Activated CD8-positive, alpha-beta memory T cell treated with anti-CD3 and anti-CD28 coated beads for 36 hours (primary cell): ENCODE data around the gene GAMT. TPM values are rescaled to one million over a fixed set of nuclear protein-coding genes. Genes with fewer than 3 reads are reported as not detected.

Source experiments
- CTCF ChIA-PET: fragments of 350-600 bp; sonication (Branson Sonifier 250); formaldehyde crosslinking; loops from one replicate; lab custom pipeline; 2021; ENCODE audit warnings: antibody characterized with exemption; lab: Charles Lee
- POLR2A ChIA-PET: fragments of 350-600 bp; sonication (Branson Sonifier 250); formaldehyde crosslinking; loops from one replicate; lab custom pipeline; 2021; ENCODE audit warnings: antibody characterized with exemption; lab: Charles Lee
- total RNA-seq, 2 experiments: library from RNA; stranded (reverse); gene quantifications; one replicate each; pipeline ENCODE4 v1.2.3, GENCODE V29; 2021

The GAMT gene
- total RNA-seq, 2 experiments from 2014 or later = 29.3 to 30.8 TPM

DNA sequence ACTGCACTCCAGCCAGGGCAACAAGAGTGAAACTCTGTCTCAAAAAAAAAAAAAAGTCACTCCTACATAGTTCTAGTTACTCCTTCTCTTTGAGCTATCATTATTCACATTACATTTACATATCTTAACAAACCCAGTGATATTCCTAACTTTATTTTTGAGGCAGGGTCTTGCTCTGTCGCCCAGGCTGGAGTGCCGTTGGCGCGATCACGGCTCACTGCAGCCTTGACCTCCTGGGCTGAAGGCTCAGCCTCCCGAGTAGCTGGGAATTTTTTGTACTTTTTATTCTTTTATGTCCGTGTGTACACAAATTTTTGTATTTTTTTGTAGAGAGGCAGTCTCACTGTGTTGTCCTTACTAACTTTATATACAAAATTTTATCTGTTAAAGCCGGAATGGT is 36.3 kb upstream of the GAMT start:
- POLR2A ChIA-PET = interaction anchor here (1.2 kb wide), 1 partner anchor 27 kb away, joined by 3 read pairs; no protein-coding TSS in a partner anchor
- CTCF ChIA-PET = interaction anchor here (2.0 kb wide), 1 partner anchor 17 kb away, joined by 4 read pairs; no protein-coding TSS in a partner anchor

DNA sequence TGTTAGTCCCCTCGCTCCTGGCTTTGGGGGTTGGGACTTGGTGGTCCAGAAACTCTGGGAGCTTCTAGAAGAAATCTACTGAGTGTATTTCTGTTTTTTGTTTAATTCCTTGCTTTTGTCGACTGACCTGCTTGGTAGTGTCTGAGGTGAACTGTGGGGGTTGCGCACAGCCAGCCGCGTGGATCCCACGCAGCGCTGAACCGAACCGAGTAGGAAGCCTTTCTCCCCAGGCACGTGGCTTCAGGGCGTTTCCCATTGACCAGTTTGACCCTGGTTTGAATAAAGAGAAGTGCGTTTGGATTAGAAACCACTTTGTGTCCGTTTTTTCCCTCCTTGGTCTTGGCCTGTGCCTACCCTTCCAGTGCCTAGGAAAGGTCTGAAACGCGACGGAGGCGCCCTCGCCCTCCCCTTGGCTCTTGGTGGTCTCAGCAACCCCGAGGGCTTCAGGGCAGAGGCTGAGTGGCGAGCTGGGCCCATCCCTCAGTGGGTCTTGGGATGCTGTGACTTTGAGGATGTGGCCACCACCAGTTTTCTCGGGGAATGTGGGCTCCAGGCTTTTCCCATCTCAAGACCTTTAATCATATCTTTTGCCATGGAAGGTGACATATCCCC is 34.1 kb upstream of the GAMT start:
- ChIA-PET POLR2A (no interaction called here), CTCF (interaction anchor here (0.6 to 2.0 kb wide), 2 partner anchors 15 to 92 kb away, joined by 3 to 4 read pairs; no protein-coding TSS in a partner anchor)

DNA sequence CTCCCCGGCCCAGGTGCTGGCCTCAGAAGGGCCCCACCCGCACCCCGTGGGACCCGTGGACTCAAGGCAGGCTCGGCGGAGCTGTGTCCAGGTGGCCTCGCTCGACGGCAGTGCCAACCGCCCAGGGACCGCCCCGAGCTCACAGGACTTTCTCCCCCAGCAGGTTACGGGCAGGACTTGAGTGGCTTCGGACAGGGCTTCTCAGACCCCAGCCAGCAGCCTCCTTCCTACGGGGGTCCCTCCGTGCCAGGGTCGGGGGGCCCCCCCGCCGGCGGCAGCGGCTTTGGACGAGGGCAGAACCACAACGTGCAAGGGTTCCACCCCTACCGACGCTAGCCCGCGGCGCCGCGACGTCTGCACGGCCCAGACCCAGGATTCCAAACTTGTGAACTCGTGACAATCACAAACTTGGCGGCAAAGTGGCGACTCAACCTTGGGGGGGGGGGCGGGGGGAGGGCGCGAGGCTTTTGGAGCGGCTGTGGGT is 33.3 kb upstream of the GAMT start:
- ChIA-PET POLR2A (interaction anchor here (0.6 kb wide), 1 partner anchor 26 kb away, joined by 3 read pairs; no protein-coding TSS in a partner anchor), CTCF (interaction anchor here (0.7 kb wide), 1 partner anchor 52 kb away, joined by 4 read pairs; no protein-coding TSS in a partner anchor)

GRCh38 chr19:1434040-1434366 is 32.7 kb upstream of the GAMT start:
- CTCF ChIA-PET = no interaction called here

DNA sequence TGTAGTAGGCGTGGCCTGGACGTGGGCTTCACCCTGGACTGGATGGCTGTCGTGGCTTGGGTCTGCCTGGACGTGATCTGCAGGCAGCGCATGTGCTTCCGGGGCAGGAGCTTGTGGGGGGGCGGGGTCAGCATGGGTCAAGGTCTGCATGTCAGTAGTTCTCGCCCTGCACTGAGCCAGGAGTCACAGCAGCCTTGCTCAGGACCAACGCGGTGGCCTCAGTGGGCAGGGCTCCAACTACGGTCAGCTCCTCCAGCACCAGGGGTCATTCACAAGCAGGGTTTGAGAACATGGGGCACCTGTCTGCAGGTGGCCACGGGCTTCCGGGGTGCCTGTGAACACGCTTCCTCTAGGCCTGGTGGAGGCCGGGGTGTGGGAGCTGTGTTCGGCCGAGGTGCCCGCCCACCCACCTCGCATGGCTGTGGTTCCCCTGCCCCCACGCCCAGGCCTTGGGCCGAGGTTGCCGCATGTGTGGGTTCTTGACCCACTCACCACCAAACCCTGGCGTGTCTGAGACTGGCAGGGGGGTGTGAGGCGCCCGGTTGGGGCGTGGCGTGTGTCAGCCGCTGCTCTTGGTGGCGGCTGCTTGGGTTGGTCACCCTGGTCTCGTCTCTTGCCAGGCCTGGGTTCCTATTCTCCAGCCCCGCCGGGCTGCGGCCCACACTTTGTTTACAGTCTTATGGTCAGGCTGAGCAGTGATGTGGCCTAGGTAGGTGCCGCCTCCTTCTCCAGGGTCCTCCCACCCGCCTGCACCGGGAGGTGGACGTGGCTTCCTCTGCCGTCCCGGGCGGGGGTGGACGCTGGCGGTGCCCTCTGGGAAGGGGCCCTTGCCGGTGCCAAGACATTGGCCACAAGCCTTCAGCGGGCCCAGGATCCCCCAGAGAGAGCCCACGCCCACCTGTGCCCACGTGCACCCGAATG is 32.0 kb upstream of the GAMT start:
- ChIA-PET POLR2A (no interaction called here), CTCF (interaction anchor here (0.6 kb wide), 1 partner anchor 22 kb away, joined by 4 read pairs; no protein-coding TSS in a partner anchor)

More at GRCh38 chr19:1434040-1434366, 32.7 kb upstream of the GAMT start:
- POLR2A ChIA-PET = interaction anchor here (0.6 kb wide), 1 partner anchor 25 kb away, joined by 3 read pairs; no protein-coding TSS in a partner anchor

- POLR2A ChIA-PET = no interaction called here
- CTCF ChIA-PET = interaction anchor here (0.6 kb wide), 1 partner anchor 23 kb away, joined by 4 read pairs; no protein-coding TSS in a partner anchor
These were observed 31.2 kb upstream of the GAMT start for GRCh38 chr19:1432507-1432887.

DNA sequence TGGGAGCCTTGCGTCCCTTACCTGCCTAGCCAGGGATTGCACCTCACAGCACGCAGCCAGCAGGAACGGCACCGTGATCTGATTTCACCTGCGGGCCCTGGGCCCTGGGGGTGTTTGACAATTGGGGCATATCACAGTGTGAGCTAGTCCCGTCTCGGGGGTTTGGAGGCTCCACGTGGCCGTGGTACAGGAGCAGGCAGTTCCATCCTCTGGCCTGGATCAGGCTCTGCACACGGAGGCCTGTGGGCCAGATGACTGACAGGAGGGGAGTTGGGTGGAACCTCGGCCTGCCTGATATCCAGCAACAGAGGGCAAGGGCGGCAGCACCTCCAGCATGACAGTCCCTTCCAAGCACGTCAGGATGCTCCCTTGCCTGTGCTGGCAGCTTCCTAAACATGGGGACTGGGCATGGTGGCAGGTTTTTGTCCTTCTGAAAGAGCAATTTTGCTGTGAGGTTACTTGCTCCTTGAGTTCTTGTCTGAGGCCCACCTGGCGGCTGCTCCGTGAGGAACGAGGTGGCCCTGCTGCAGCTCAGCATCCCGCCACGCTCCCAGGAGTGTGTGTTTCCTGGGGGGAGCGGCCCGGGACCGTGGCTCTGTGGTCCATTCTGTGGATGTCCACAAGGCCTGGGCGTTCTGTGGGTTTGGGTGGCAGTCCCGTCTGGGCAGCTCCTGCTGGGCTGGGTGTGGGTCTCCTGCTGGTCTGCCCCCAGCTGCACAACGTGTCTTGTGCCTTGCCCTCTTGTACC is 30.6 kb upstream of the GAMT start:
- POLR2A ChIA-PET = no interaction called here
- CTCF ChIA-PET = interaction anchor here (1.1 to 1.4 kb wide), 2 partner anchors 13 to 152 kb away, joined by 3 to 6 read pairs; no protein-coding TSS in a partner anchor

DNA sequence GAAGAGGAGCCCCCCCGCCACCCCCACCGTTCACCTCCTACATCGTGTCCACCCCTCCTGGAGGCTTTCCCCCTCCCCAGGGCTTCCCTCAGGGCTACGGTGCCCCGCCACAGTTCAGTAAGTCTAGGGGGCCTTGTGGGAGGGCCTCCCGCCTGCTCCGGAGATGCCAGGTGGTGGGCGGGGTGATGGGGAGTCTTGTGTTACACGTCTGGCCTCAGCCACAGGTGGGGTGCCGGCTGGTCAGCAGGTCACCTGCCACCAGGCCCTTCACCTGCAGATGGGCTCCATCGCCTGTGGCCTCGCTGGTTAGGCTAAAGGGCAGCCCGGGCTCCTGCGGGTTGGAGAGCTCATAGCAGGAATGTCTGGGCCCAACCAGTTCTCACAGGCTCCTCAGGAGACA is 28.9 kb upstream of the GAMT start:
- CTCF ChIA-PET = no interaction called here
- POLR2A ChIA-PET = no interaction called here

DNA sequence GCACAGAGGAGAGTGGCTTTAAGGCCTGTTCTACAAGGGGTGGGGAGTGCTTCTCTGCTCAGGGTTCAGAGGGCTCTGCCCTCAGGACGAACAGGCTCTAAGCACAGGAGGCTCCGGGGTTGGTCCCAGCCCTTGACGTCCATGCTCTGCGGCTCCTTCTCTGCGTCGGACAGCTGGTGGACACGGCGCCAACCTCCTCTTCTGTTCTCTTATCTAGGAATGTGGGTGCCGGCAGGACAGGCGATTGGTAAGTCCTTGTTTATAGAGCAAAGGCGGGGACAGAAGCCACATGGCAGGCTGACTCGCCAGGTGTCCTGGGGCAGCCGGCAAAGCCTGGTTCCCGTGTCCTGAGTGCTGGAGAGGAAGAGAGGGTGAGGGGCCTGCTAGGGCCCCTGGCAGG is 28.4 kb upstream of the GAMT start:
- ChIA-PET CTCF (interaction anchor here (1.1 kb wide), 1 partner anchor 185 kb away, joined by 3 read pairs; no protein-coding TSS in a partner anchor), POLR2A (interaction anchor here (1.0 kb wide), 1 partner anchor 16 kb away, joined by 3 read pairs; no protein-coding TSS in a partner anchor)

DNA sequence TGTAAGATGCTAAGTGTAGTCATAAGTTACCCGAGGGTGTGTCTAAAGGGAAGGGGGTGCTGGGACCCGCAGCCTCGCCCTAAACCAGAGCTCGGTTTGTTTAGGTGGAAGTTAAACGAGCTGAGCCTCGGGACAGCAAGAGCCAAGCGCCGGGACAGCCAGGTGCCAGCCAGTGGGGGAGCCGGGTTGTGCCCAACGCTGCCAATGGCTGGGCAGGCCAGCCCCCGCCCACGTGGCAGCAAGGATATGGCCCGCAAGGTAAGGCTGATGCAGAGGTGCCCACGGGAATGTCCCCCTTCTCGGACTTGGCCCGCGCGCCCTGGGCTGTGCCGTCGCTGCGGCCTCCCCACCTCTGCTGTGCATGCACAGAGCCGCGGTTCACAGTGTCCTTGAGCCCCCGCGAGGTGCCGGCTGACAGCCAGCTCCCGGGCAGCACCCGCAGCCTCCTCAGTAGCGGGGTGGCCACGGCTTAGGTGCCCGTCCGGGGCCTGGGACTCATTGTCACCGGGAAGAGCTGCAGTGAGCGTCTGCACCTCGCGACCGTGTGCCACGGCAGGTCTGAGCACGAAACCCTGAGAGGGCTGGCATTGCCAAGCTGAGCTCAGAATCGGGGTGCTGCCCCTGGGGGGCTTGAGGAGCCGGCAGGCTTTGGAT is 27.5 kb upstream of the GAMT start:
- CTCF ChIA-PET = interaction anchor here (1.1 kb wide), 1 partner anchor 184 kb away, joined by 3 read pairs; no protein-coding TSS in a partner anchor
- POLR2A ChIA-PET = interaction anchor here (1.0 kb wide), 1 partner anchor 15 kb away, joined by 3 read pairs; no protein-coding TSS in a partner anchor

DNA sequence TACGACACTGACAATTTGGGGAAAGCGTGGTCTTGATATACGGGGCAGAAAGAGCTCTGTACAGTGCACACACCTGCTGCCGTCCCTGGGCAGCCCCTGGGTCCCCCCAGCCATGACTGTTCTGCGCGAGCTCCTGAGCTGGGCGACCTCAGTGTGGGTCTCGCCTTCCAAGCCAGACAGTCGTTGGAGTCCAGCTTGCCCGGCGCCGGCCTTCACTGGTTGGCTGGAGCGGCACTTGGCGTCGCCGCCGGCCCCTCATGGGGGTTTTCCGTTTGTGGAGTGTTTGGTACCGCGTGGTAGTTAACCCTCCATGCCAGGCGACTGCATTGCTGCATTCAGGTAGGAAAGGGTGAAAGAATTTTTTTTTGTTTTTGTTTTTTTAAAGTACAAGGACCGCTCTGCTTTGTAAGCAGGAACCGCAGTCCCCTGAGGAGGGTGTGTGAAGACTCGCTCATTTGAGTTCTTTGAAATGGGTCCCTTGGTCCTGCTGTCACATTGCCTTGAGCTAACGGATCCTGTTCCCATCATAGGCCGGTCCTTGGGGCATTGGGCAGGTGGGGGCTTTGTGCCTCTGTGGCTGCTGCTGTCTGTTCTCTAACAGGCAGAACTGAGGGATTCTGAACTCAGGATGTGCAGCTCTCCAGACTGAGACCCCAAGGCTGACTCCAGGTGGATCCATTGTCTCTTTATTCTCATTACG is 26.0 kb upstream of the GAMT start:
- CTCF ChIA-PET = no interaction called here
- POLR2A ChIA-PET = interaction anchor here (0.5 kb wide), 1 partner anchor 31 kb away, joined by 4 read pairs; no protein-coding TSS in a partner anchor

DNA sequence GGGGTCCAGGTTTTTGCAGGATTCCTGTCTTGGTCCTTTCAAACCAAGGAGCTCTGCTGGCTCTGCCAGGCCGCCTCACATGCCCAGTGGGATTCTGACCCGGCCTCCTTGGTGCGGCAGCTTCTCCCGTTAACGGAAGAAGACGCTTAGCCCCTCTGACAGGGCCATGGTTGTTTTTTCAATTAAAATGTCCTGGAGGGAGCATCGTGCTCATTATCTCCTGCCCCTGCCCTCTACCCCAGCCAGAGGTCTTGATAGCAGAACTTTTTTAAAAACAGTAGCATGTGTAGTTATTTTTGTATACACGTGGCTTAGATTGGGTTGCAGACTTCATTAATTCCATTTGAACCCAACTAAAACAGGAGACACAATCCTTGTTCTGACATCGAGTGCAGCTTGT is 25.4 kb upstream of the GAMT start:
- CTCF ChIA-PET = no interaction called here
- POLR2A ChIA-PET = no interaction called here

DNA sequence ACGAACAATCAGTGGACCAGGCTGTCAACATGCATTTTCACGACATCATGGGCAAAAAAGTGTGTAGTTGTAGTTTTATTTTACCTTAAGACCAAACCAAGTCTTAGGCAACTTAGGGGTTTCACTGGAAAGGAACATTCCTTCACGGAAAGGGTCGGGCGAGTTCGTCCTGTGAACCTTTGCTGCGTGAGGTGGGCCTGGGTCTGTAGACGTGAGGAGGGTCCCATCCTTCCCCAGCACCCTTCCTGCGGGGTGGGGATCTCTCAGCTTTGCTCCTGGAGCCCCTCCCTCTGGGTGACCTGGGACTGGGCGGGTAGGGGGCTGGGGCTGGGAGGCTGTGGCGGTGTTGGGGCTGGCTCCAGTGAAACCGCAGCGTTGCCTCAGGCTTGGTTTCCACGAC is 24.6 kb upstream of the GAMT start:
- CTCF ChIA-PET = no interaction called here
- POLR2A ChIA-PET = no interaction called here

- ChIA-PET CTCF (no interaction called here), POLR2A (no interaction called here)
These were observed 23.9 kb upstream of the GAMT start for GRCh38 chr19:1425102-1425837.

DNA sequence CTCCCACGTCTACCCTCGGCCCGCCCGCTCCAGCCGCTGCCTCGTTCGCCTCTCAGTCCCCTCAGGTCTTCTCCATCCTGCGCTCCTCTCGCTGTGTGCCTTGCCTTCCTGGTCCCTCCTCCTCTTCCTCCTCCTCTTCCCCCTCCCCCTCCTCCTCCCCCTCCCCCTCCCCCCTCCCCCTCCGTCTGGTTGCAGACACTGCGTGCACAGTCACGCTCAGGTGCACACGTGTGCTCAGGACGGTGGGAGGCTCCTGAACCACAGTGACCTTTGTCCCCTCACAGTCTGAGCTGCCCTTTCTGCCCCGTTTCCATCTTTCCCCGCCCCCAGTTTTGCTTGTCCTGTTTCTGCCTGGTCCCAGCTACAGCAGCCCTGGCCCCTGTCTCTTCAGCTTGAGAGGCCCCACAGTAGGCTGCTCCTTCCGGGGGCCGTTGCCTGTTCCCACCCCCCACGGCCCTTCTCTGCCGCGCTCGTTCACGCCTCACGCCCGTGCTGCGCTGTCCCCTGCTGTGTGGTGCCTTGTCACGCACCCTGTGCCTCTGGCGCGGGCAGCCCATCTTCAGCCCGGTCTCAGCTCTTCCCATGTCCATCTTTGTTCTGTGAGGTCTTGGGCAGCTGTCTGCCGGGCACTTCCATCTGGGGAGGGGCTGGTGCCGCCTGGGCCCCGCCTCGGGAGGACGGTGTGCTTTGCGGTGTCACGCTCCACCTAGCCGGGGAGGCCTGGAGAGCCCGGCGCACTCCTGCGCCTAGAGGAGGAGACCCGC is 23.0 kb upstream of the GAMT start:
- ChIA-PET CTCF (no interaction called here), POLR2A (no interaction called here)

DNA sequence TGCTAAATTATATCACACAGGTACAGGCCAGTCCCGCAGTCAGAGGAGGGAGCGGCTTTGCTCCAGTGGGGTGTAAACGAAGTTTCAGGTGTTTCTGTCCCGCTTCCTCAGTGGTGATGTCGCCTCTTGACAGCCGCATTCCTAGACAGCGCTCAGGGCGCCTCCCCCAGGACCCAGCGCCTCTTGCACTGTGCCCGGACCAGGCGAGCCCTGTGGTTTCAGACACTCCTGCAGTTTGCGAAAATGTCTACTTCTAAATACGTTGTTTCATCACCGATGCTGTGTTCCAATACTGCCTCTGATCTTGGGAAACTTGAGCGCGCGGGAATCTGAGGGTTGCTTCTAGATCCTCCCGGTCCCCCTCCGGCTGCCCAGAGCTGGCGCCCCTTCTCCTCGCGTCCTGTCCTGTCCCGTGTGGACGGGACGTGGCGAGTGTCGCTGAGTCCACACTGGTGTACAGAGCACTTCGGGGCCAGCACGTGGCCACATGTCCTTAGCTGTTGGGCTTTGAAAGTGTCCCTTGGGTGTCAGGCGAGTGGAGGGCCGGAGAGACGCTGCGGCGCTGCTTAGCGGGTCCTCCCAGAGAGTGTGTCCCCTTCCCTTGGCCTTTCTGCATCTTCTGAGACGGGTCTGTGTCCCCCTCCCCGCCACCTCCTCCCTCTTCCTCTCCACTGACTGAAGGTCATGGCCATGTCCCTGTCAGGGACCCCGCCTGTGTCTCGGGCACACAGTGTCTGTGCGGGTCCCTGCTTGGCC is 22.3 kb upstream of the GAMT start:
- ChIA-PET POLR2A (no interaction called here), CTCF (no interaction called here)
